HepG2 (cell line): ENCODE results near the gene PVRIG. TPM values are rescaled to one million over a fixed set of nuclear protein-coding genes. Genes with fewer than 3 reads are reported as not detected.
A peak's percentile ranks its signal among the peaks of the same experiment; 100 is the strongest.

Source experiments
- CBFB ChIP-seq: sonication (generic); formaldehyde crosslinking; IDR thresholded peaks from 2 replicates; pipeline ENCODE4 v1.4.0; 2020; ENCODE audit warnings: missing genetic modification reagents
- ELF4 ChIP-seq: sonication (generic); formaldehyde crosslinking; IDR thresholded peaks from 2 replicates; pipeline ENCODE4 v1.5.0; 2020; ENCODE audit warnings: missing genetic modification reagents, mild to moderate bottlenecking, moderate library complexity, borderline replicate concordance
- HNF4G ChIP-seq, 2 experiments: sonication (generic) in 1 of 2; formaldehyde crosslinking in 1 of 2; IDR thresholded peaks; 2 replicates each; pipeline versions ENCODE4 v1.4.0 to v1.6.1; 2011 to 2020; ENCODE audit warnings: borderline replicate concordance in 2 of 2, low read depth in 2 of 2, mild to moderate bottlenecking in 2 of 2, low read length in 1 of 2, missing genetic modification reagents in 1 of 2, moderate library complexity in 1 of 2
- SAP130 ChIP-seq: IDR thresholded peaks from 2 replicates; pipeline ENCODE4 v1.6.1; 2016; ENCODE audit warnings: low read depth
- SMC3 ChIP-seq: IDR thresholded peaks from 2 replicates; pipeline ENCODE4 v1.6.1; 2011; ENCODE audit warnings: low read length, improper control_type of control experiment
- THAP11 ChIP-seq: IDR thresholded peaks from 2 replicates; pipeline ENCODE4 v1.6.1; 2016; ENCODE audit warnings: missing biosample characterization, missing genetic modification reagents
- YEATS2 ChIP-seq: sonication (generic); formaldehyde crosslinking; IDR thresholded peaks from 2 replicates; pipeline ENCODE4 v1.4.0; 2020; ENCODE audit warnings: missing genetic modification reagents, borderline replicate concordance
- ZNF225 ChIP-seq: sonication (generic); formaldehyde crosslinking; IDR thresholded peaks from 2 replicates; pipeline ENCODE4 v1.4.0; 2020; ENCODE audit warnings: mild to moderate bottlenecking, missing genetic modification reagents
- ZNF260 ChIP-seq: sonication (generic); formaldehyde crosslinking; IDR thresholded peaks from 2 replicates; pipeline ENCODE4 v1.4.0; 2020; ENCODE audit warnings: missing genetic modification reagents, low read depth, mild to moderate bottlenecking, borderline replicate concordance
- ZNF512 ChIP-seq: sonication (generic); formaldehyde crosslinking; IDR thresholded peaks from 2 replicates; pipeline ENCODE4 v1.4.0; 2020; ENCODE audit warnings: mild to moderate bottlenecking, missing genetic modification reagents
- ZNF574 ChIP-seq: sonication (generic); formaldehyde crosslinking; IDR thresholded peaks from 2 replicates; pipeline ENCODE4 v1.4.0; 2020; ENCODE audit warnings: missing genetic modification reagents
- ZSCAN5A ChIP-seq: sonication (generic); formaldehyde crosslinking; IDR thresholded peaks from 2 replicates; pipeline ENCODE4 v1.8.0; 2022; ENCODE audit warnings: mild to moderate bottlenecking, missing genetic modification reagents, borderline replicate concordance
- polyA plus RNA-seq, 8 experiments: library from polyadenylated mRNA; depleted of rRNA in 3 of 8; stranded (reverse) in 7 of 8; unstranded in 1 of 8; fragments of >200 nt; fragmentation: Illumina TruSeq in 4 of 8; extraction: Trizol in 4 of 8; gene quantifications; 2 replicates each; pipeline versions ENCODE4 v1.2.1 to v1.2.3, GENCODE V29; 2011 to 2016; ENCODE audit warnings: low read depth in 4 of 8, missing spikeins in 1 of 8, mixed read lengths in 1 of 8; ENCODE audit not compliant: insufficient read depth in 1 of 8
- total RNA-seq, 5 experiments: library from RNA; depleted of rRNA; stranded (reverse); fragments of >200 nt; fragmentation: Illumina TruSeq; extraction: Trizol; gene quantifications; 2 replicates each; pipeline ENCODE4 v1.2.3, GENCODE V29; 2016; ENCODE audit warnings: low read depth in 1 of 5

Gene PVRIG
- total and polyA plus RNA-seq, 2 of the 13 experiments (the other 11 are each of a cell fraction or from before 2014, with no cell fraction given), result not detected

GRCh38 chr7:100247152-100247757 is 27.5 kb downstream of the PVRIG start (continued):
- TF ChIP-seq ZNF512 (CRISPR knock-in tag) (no peak), ZNF574 (CRISPR knock-in tag) (peak; percentile 32; the same call in 1 of the 2 replicates), ZSCAN5A (no peak), SAP130 (CRISPR knock-in tag) (peak; percentile 88), ZNF260 (CRISPR knock-in tag) (no peak), YEATS2 (CRISPR knock-in tag) (no peak), SMC3 (no peak), HNF4G (IDR thresholded peaks at IDR 0.05; ENCODE audit: borderline replicate concordance, low read depth, low read length) (peak; percentile 24; the same call in 1 of the 2 replicates), HNF4G (CRISPR knock-in tag; IDR thresholded peaks at IDR 0.05; ENCODE audit: borderline replicate concordance, low read depth) (no peak), ZNF225 (no peak), THAP11 (peak; percentile 61; the same call in 1 of the 2 replicates), ELF4 (CRISPR knock-in tag) (no peak), CBFB (CRISPR knock-in tag) (peak; percentile 60; the same call in 1 of the 2 replicates)
